ENCODE measurements around the gene SCN10A.

GRCh38 chr3:38652934-38653333 lies 163.1 kb downstream of the SCN10A start:
- TF ChIP-seq POLR2A (IDR thresholded peaks at IDR 0.05): no peak
- TF ChIP-seq CTCF (IDR thresholded peaks at IDR 0.05): no peak
